ENCODE data around the gene BMP2K.

GRCh38 chr4:78780093-78780492 lies 3.9 kb downstream of the BMP2K start:
- TF ChIP-seq CTCF (IDR thresholded peaks at IDR 0.05), result no peak
- TF ChIP-seq POLR2A (IDR thresholded peaks at IDR 0.05), result no peak
